ENCODE results near the gene SMIM14.
"Not testable (repeated sequence)": the region's sequence is repeated elsewhere in the genome, so short reads cannot be mapped to it uniquely, and the experiment has no call there.

SMIM14 gene

GRCh38 chr4:39528061-39528465 lies 110.6 kb downstream of the SMIM14 start:
- no peak for DNase-seq

DNA sequence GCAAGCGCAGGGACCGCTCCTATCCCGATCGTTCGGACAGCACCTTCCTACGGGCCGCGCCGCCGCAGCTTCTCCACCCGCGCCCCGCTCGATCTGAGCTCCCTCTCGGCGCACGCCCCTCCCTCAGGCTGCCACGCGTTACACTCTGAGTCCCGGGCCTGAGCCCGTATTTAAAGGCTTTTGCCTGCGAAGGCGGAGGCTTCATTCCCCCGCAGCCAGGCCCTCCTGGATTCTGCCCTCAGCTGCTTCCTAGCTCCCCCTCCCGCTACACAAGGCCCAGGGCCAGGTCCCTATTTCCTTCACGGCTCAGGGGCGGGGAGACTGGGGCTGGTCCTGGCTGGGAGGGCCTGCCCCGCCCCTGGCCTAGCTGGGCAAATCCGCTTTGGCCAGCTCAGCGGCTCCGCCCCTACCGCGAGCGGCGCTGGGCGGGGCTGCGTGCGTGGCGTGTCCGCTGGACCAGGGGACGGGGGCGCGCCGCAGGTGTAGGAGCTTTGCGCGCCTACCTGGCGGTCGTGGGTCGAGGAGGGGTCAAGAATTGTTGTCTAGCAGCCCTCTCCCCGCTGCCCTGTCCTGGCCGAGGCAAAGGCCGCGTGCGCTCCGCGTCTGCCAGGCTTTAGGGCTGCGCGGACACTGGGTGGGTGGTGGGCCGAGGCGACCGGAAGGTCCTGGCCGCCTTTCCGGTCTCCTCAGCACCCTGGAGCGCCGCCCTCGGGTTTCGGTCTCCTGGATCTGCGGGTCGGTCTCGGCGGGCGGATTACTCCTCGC lies 111.2 kb downstream of the SMIM14 start, which contains the start of gene UGDH:
TSS of gene UGDH (minus strand) at position 144 of the 765 bp plus-strand sequence. CDS start 5,927 bp downstream, outside the sequence.
- DNase-seq: peak; percentile 76

GRCh38 chr4:39526765-39527295 lies 111.8 kb downstream of the SMIM14 start:
- no peak for DNase-seq

DNA sequence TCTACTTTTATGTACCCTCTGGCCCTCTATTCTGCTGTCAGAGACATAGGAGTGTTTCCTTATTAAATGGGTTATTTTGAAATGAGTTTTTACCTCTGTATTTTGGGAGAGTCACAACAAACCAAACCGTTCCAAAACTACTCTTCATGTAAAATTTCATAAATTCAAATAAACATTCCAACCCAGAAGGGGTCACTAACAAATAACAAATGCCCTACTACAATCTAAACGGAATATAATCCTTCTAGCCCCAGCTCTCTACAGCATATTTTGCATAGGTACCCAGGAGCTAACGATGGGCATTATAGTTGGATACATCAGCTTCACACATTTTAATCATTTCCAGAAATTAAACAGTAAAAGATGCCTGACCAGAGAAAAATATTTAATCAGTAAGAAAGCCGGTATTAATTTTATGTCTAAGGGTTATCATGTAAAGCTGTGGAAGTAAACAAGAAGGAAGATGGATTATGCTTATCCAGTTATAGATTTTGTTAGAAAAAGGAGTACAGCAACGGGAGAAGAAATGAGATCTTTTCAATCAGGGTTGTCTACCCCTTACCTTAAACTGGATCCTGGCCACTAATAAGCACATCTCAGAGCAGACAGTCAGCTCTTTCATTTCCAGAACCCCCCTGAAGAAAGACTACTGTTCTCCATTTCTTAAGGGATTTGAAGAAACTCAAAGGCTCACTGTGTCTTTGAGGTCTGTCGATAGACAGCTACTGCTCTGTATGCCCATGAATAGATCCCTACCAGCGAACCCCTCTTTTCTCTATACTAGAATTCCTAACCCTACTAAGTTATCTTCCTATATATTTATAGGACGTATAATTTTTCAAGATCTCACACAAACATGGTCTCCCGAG lies 112.6 kb downstream of the SMIM14 start:
- DNase-seq: no peak

DNA sequence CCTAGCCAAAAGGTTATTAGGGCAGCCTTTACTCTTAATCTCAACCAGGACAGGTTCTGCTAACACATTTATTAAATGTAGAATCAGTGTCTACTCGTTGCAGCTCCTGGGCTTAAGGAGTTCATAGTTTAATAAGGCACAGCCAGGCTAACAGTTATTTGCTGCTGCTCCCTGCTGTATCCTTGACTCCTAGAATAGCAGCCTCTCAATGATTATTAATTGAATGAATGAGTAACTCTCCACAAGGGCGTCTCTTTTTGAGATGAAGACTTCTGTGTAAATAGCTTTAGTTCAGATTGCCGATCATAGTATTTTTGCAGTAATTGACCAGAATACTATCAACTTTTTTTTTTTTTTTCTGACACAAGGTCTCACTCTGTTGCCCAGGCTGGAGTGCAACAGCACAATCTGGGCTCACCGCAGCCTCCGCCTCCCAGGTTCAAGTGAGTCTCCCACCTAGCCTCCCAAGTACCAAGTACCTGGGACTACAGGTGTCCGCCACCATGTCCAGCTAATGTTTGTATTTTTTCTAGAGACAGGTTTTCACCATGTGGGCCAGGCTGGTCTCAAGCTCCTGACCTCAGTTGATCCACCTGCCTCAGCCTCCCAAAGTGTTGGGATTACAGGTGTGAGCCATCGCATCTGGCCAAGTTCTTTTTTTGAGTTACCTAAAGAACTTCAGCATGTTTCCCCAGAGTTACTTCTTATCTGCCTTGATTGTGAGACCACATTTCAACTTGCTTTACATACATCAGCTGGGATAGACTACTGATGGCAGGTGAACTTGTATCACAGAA lies 114.3 kb downstream of the SMIM14 start:
- no peak for DNase-seq

- DNase-seq: no peak
Observed at GRCh38 chr4:39522068-39522467, 116.6 kb downstream of the SMIM14 start.

DNA sequence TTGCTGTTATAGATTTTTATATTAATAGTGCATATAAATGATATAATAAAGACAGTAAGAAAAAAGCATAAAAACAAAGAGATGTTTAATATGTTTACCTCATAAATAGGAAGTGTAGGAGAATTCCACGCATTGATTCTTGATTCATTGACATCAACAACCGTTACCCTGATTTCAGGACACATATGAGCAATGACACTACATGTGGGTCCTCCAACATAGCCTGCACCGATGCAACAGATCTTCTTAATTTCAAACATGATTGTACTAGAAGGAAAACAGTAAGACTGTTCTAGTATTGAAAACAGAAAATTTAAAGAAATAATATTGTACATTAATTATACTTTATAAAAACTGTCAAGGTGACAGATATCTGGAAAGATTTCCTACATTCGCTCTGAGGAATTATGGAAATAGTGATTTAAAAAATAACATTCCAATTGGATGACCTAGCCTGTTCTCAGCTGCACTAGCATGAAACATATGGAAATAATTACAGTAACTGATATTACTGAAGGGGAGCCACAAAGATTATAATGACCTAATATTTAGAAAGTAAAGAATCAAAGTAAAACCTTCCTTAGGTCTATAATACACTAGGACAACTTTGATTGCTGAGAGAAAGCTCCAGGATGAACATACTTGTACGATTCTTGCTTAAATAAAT lies 117.3 kb downstream of the SMIM14 start:
- no peak for DNase-seq

DNA sequence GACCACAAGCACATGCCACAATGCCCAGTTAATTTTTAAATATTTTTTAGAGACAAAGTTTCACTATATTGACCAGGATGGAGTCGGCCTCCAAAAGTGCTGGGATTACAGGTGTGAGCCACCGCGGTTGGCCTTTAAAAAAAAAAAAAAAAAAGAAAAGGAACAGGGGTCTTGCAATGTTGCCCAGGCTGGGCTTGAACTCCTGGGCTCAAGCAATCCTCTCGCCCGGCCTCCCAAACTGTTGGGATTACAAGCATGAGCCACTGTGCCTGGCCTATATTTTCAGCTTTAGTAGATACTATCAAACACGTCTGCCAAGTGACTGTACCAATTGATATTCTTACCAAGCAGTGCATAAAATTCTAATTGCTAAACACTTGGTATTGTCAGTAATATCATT lies 120.2 kb downstream of the SMIM14 start:
- DNase-seq: no peak

GRCh38 chr4:39516407-39516966 lies 122.2 kb downstream of the SMIM14 start:
- no peak for DNase-seq

GRCh38 chr4:39515669-39516401 lies 122.8 kb downstream of the SMIM14 start:
- DNase-seq: not testable (repeated sequence)

GRCh38 chr4:39514888-39515401 lies 123.7 kb downstream of the SMIM14 start:
- DNase-seq: no peak

DNA sequence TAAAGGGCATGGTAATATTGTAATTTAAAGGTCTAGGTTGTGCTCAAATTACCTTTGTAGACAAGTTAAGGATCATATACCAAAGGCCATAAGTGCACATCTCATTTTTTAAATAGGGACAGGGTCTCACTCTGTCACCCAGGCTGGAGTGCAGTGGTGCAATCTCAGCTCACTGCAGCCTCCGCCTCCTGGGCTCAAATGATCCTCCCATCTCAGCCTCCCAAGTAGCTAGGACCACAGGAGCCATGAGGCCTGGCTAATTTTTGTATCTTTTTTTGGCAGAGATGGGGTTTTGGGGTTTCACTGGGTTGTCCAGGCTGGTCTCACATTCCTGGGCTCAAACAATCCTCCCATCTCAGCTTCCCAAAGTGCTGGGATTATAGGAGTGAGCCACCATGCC lies 124.4 kb downstream of the SMIM14 start:
- DNase-seq: not testable (repeated sequence)

DNA sequence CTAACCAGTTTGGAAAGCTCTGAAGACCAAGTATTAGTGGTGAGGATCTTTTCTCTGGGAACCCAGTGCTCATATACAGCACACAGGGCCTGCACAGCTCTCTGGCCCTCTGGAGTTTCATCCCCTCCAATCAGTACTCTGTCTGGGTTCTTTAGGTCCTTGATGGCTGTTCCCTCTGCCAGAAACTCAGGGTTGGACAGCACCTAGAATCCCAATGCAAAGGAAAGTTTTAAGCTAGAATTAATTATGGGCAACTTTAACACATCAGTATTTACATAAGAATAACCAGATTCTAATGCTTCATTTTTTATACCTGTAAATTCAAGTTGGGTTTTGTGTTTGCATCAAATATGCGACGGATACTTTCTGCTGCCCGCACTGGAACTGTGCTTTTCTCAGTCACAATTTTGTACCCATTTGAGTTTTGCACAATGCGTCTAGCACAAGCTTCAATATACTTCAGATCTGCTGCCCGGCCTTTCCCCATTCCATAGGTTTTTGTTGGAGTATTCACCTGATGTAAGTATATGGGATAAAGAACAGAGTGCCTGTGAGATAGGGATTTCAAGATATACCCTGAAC lies 128.2 kb downstream of the SMIM14 start:
- no peak for DNase-seq

- no peak for DNase-seq
Observed at GRCh38 chr4:39505581-39505980, 133.1 kb downstream of the SMIM14 start.

DNA sequence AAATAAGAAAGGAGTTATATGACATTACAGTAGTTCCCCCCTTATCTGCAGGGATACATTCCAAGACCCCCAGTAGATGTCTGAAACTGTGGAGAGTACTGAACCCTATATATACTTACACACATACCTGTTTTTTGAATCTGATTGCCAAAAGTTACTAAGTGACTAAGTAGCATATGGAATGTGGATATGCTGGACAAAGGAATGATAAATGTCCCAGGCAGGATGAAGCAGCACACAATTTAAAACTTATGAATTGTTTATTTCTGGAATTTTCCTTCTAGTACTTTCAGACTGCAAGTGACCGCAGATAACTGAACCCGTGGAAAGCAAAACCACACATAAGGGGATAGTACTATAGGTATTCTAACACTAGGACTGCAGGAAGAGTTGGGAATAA lies 134.1 kb downstream of the SMIM14 start:
- no peak for DNase-seq

DNA sequence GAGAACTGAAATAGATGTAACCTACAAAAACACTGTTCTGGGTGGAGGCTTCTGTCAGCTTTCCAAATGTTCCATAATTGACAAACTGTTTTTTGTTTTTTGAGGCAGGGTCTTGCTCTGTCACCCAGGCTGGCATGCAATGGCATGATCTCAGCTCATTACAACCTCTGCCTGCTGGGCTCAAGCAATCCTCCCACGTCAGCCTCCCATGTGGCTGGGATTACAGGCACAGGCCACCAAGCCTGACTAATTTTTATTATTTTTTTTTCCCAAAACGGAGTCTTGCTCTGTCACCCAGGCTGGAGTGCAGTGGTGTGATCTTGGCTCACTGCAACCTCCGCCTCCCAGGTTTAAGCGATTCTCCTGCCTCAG lies 136.0 kb downstream of the SMIM14 start:
- DNase-seq: not testable (repeated sequence)

GRCh38 chr4:39502019-39502663 lies 136.5 kb downstream of the SMIM14 start:
- DNase-seq: no peak

DNA sequence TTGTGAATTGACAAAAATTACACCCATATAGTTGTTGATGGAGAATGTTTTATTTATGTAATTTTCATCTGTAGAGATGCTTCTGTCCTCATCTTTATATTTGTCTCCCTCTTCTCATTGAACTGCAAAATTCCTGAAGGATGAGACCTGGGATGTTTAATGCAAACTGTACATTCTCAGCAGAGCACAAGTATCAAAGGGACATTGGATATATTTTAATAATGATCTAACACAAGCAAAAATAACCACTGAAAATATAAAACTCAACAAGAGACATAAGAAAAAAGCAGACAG lies 140.0 kb downstream of the SMIM14 start:
- DNase-seq: no peak

DNA sequence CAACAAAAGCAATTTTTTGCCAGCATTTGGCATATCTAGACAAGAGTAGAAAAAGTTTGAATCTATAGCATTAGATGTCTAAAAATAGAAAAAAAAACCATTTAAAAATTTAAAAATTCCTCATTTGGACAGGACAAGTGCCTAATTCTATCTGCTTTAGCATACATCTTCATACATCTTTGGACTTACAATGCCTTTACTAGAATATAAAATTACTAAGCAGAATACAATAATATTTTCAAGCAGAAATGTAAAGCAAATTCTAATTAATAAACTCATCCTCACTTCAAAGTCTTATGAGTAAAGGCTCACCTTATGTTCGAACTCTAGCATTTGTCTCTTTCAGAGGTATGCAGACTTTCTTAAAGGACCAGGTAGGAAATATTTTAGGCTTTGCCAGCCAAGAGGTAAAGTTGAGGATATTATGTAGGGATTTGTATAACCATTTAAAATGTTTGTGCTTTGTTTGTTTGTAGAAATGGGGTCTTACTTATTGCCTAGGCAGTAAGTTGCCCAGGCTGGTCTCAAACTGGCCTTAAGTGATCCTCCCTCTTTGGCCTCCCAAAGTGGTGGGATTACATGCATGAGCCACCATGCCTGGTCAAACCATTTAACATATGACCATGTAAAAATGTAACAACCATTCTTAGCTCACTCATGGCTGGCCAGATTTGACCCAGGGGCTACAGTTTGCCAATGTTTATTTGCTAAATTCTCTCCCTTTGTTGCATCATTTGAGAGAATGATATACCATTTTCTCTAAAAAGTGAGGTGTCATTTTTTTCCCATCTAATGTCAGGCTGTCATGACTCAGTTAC lies 140.5 kb downstream of the SMIM14 start:
- no peak for DNase-seq
